Astrocyte (in vitro differentiated cells and primary cell): ENCODE data around the gene TEDC2.

Experiments
- EZH2 ChIP-seq: IDR thresholded peaks from 2 replicates; pipeline ENCODE4 v1.6.1; 2012; ENCODE audit warnings: mild to moderate bottlenecking, low read length, inconsistent platforms; ENCODE audit not compliant: insufficient read depth
- TF ChIP-seq, protein P1 (sequence below): IDR thresholded peaks from 2 replicates; pipeline ENCODE4 v1.5.1; 2011; ENCODE audit warnings: low read depth, mild to moderate bottlenecking, inconsistent platforms, low read length, moderate library complexity; ENCODE audit not compliant: insufficient read depth

GRCh38 chr16:2470603-2471015, 10.7 kb downstream of the TEDC2 start:
- TF ChIP-seq, protein P1, sequence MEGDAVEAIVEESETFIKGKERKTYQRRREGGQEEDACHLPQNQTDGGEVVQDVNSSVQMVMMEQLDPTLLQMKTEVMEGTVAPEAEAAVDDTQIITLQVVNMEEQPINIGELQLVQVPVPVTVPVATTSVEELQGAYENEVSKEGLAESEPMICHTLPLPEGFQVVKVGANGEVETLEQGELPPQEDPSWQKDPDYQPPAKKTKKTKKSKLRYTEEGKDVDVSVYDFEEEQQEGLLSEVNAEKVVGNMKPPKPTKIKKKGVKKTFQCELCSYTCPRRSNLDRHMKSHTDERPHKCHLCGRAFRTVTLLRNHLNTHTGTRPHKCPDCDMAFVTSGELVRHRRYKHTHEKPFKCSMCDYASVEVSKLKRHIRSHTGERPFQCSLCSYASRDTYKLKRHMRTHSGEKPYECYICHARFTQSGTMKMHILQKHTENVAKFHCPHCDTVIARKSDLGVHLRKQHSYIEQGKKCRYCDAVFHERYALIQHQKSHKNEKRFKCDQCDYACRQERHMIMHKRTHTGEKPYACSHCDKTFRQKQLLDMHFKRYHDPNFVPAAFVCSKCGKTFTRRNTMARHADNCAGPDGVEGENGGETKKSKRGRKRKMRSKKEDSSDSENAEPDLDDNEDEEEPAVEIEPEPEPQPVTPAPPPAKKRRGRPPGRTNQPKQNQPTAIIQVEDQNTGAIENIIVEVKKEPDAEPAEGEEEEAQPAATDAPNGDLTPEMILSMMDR, result no peak
- TF ChIP-seq EZH2, result no peak
